GM19455 (cell line): ENCODE data around the gene CNIH2.

Experiments used
- ATAC-seq: cut with Tn5 transposase; IDR thresholded peaks from one replicate; pipeline ENCODE4 v1.9.1; 2021; ENCODE audit not compliant: unreplicated experiment

The CNIH2 gene

GRCh38 chr11:66328031-66328301 is 50.0 kb downstream of the CNIH2 start:
- no peak for ATAC-seq

GRCh38 chr11:66328302-66329144 is 50.5 kb downstream of the CNIH2 start:
- peak; percentile 77 for ATAC-seq

- no peak for ATAC-seq
Observed at GRCh38 chr11:66329165-66329673, 51.2 kb downstream of the CNIH2 start.

- ATAC-seq, result no peak
Observed at GRCh38 chr11:66330931-66331330, 53.0 kb downstream of the CNIH2 start.

GRCh38 chr11:66331542-66332370 is 53.8 kb downstream of the CNIH2 start:
- no peak for ATAC-seq

GRCh38 chr11:66332371-66333219 is 54.6 kb downstream of the CNIH2 start:
- ATAC-seq, result no peak

- no peak for ATAC-seq
Observed at GRCh38 chr11:66333220-66333877, 55.4 kb downstream of the CNIH2 start.
